Caki2 (cell line): ENCODE data around the gene GAS7. TPM values are rescaled to one million over a fixed set of nuclear protein-coding genes. Genes with fewer than 3 reads are reported as not detected.
"Not testable (repeated sequence)": the region's sequence is repeated elsewhere in the genome, so short reads cannot be mapped to it uniquely, and the experiment has no call there.

Experiments
- DNase-seq: peaks from one replicate; pipeline ENCODE4 v3.0.0-alpha.2; 2015; ENCODE audit warnings: low read depth
- in situ Hi-C: cut with HindIII; loops from 2 replicates; pipeline ENCODE4 v1.10.0; 2016; ENCODE audit warnings: low sequenced_read_pairs, low pct_unique_long_range_greater_than_20kb, mixed read lengths
- total RNA-seq: library from RNA; depleted of rRNA; stranded (reverse); fragments of >200 nt; shearing (Covaris generic); gene quantifications from 2 replicates; pipeline ENCODE4 v1.2.3, GENCODE V29; 2014; ENCODE audit warnings: low replicate concordance

Gene GAS7
- total RNA-seq, 1 experiment from 2014 or later, result not detected

- no peak for DNase-seq
- in situ Hi-C loops, result no loop called here
These were observed 99.3 kb downstream of the GAS7 start for GRCh38 chr17:10099051-10099571.

- in situ Hi-C loops, result no loop called here
- DNase-seq, result no peak
These were observed 101.8 kb downstream of the GAS7 start for GRCh38 chr17:10096596-10096995.

GRCh38 chr17:10095295-10095694 is 103.1 kb downstream of the GAS7 start:
- DNase-seq, in situ Hi-C loops: not testable (repeated sequence)

GRCh38 chr17:10094797-10095196 is 103.6 kb downstream of the GAS7 start:
- no peak for DNase-seq
- in situ Hi-C loops, result no loop called here

GRCh38 chr17:10092595-10092994 is 105.8 kb downstream of the GAS7 start:
- DNase-seq, result no peak
- in situ Hi-C loops, result no loop called here

- no peak for DNase-seq
- in situ Hi-C loops, result no loop called here
These were observed 107.4 kb downstream of the GAS7 start for GRCh38 chr17:10091046-10091445.

GRCh38 chr17:10089196-10089804 is 109.1 kb downstream of the GAS7 start:
- DNase-seq, result no peak
- in situ Hi-C loops, result no loop called here

GRCh38 chr17:10088444-10088843 is 110.0 kb downstream of the GAS7 start:
- DNase-seq, result no peak
- in situ Hi-C loops, result no loop called here

GRCh38 chr17:10087355-10087754 is 111.1 kb downstream of the GAS7 start:
- DNase-seq, result no peak
- in situ Hi-C loops, result no loop called here

- in situ Hi-C loops, result no loop called here
- no peak for DNase-seq
These were observed 114.5 kb downstream of the GAS7 start for GRCh38 chr17:10083864-10084263.

- DNase-seq, result no peak
- in situ Hi-C loops, result no loop called here
These were observed 115.6 kb downstream of the GAS7 start for GRCh38 chr17:10082795-10083194.

- in situ Hi-C loops, result no loop called here
- no peak for DNase-seq
These were observed 116.7 kb downstream of the GAS7 start for GRCh38 chr17:10081571-10082169.

- no peak for DNase-seq
- in situ Hi-C loops, result no loop called here
These were observed 120.7 kb downstream of the GAS7 start for GRCh38 chr17:10077561-10078299.

- no peak for DNase-seq
These were observed 122.5 kb downstream of the GAS7 start for GRCh38 chr17:10075919-10076318.

GRCh38 chr17:10073941-10074340 is 124.5 kb downstream of the GAS7 start:
- no peak for DNase-seq
- in situ Hi-C loops, result no loop called here

More at GRCh38 chr17:10075919-10076318, 122.5 kb downstream of the GAS7 start:
- in situ Hi-C loops, result no loop called here

GRCh38 chr17:10072556-10073425 is 125.6 kb downstream of the GAS7 start:
- no peak for DNase-seq
- in situ Hi-C loops, result no loop called here

- in situ Hi-C loops, result no loop called here
- no peak for DNase-seq
These were observed 126.3 kb downstream of the GAS7 start for GRCh38 chr17:10072086-10072485.

- in situ Hi-C loops, result no loop called here
- DNase-seq, result no peak
These were observed 127.3 kb downstream of the GAS7 start for GRCh38 chr17:10071141-10071540.
